ENCODE results near the gene ZNF560.

DNA sequence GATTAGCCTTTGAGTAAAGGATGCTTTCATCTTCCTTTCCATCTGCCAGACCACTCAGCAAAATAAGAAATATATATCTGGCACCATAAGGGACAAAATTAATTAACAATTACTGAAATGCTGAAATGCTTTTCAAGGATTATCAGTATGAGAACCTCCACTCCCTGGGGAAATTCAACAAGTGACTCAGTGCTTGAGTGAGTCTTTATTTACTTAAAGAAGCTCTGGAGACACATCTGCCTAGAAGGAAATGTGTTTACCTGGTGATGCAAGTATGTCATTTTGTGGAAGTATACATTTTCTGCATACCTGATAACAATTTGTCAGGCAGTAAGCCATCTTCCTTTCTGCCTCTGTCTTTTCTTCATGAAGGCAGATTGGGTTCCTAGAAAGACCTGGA lies 23.4 kb downstream of the ZNF560 start:
- TF ChIP-seq TAF1 (conservative IDR thresholded peaks at IDR 0.05) = no peak
- TF ChIP-seq, protein P1, sequence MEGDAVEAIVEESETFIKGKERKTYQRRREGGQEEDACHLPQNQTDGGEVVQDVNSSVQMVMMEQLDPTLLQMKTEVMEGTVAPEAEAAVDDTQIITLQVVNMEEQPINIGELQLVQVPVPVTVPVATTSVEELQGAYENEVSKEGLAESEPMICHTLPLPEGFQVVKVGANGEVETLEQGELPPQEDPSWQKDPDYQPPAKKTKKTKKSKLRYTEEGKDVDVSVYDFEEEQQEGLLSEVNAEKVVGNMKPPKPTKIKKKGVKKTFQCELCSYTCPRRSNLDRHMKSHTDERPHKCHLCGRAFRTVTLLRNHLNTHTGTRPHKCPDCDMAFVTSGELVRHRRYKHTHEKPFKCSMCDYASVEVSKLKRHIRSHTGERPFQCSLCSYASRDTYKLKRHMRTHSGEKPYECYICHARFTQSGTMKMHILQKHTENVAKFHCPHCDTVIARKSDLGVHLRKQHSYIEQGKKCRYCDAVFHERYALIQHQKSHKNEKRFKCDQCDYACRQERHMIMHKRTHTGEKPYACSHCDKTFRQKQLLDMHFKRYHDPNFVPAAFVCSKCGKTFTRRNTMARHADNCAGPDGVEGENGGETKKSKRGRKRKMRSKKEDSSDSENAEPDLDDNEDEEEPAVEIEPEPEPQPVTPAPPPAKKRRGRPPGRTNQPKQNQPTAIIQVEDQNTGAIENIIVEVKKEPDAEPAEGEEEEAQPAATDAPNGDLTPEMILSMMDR (IDR thresholded peaks at IDR 0.05; ENCODE audit: low read depth, low read length, missing input control) = no peak
- TF ChIP-seq YY1 (IDR thresholded peaks at IDR 0.05) = no peak
